ENCODE data around the gene KLHL22. TPM values are rescaled to one million over a fixed set of nuclear protein-coding genes. Genes with fewer than 3 reads are reported as not detected.
A peak's percentile ranks its signal among the peaks of the same experiment; 100 is the strongest.
"Not testable (repeated sequence)": the region's sequence is repeated elsewhere in the genome, so short reads cannot be mapped to it uniquely, and the experiment has no call there.

Gene KLHL22, protein sequence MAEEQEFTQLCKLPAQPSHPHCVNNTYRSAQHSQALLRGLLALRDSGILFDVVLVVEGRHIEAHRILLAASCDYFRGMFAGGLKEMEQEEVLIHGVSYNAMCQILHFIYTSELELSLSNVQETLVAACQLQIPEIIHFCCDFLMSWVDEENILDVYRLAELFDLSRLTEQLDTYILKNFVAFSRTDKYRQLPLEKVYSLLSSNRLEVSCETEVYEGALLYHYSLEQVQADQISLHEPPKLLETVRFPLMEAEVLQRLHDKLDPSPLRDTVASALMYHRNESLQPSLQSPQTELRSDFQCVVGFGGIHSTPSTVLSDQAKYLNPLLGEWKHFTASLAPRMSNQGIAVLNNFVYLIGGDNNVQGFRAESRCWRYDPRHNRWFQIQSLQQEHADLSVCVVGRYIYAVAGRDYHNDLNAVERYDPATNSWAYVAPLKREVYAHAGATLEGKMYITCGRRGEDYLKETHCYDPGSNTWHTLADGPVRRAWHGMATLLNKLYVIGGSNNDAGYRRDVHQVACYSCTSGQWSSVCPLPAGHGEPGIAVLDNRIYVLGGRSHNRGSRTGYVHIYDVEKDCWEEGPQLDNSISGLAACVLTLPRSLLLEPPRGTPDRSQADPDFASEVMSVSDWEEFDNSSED
- total RNA-seq (32.5 and 38.0 TPM in 2 replicates), polyA plus RNA-seq (20.5 and 23.6 TPM in 2 replicates)

DNA sequence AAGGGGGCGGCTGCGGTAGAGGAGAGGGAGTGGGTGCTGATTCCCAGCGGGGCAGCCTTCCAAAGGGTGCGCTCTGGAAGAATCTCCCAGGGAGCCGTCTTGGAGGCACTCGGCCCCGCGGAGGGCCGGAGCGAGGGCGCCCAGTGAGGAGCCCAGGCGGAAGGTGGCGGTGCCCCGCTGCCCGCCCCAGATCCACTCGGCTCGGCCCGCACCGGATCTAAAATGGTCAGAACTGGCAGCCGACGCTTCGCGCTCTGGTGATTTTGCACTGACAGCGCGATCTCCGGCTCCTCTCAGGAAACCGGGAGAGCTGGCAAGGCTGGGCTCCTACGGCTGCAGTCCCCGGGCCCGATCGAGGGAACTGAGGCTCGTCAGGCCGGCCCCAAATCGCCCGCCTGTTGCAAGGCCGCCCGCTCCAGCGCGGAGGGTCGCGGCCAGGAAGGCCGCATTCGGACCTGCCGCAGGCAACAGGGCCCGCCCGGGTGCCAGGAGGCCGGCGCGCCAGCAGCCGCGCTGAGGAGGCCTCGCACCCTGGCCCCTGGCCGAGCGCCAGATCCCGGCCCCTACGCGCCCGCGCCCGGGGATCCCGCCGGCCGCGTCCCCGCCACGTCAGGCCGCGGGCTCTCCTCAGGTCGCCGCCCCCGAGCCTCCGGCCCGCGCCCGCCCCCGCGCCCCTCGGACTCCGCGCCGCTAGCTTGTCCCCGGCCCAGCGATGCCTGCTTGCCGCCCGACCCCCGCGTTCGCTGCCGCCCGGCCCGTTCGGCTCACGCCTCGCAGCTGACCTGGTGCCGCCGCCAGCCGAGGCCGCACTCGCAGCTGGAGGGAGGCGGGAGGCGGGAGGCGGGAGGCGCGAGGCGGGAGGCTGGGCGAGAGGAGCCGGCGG lies at the start of gene KLHL22:
TSS of gene KLHL22 (minus strand) at position 818 of the 883 bp plus-strand sequence. CDS start 6,584 bp downstream, outside the sequence.
- H3K9me2 ChIP-seq (replicated peaks; ENCODE audit: insufficient read depth), result no peaks in the 10 kb centered on the region
- no peaks in the 10 kb centered on the region for H3K9me3 ChIP-seq (ENCODE audit: low read depth)
- H3K4me2 ChIP-seq, result peak within 1 kb of the TSS; percentile 100
- peak within 1 kb of the TSS; percentile 60 for H2AFZ ChIP-seq
- TF ChIP-seq, protein P1, sequence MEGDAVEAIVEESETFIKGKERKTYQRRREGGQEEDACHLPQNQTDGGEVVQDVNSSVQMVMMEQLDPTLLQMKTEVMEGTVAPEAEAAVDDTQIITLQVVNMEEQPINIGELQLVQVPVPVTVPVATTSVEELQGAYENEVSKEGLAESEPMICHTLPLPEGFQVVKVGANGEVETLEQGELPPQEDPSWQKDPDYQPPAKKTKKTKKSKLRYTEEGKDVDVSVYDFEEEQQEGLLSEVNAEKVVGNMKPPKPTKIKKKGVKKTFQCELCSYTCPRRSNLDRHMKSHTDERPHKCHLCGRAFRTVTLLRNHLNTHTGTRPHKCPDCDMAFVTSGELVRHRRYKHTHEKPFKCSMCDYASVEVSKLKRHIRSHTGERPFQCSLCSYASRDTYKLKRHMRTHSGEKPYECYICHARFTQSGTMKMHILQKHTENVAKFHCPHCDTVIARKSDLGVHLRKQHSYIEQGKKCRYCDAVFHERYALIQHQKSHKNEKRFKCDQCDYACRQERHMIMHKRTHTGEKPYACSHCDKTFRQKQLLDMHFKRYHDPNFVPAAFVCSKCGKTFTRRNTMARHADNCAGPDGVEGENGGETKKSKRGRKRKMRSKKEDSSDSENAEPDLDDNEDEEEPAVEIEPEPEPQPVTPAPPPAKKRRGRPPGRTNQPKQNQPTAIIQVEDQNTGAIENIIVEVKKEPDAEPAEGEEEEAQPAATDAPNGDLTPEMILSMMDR (IDR thresholded peaks at IDR 0.05; ENCODE audit: poor library complexity), result no peak
- no peak for TF ChIP-seq EZH2 (IDR thresholded peaks at IDR 0.05; ENCODE audit: borderline replicate concordance)
- TF ChIP-seq EZH2phosphoT487 (IDR thresholded peaks at IDR 0.05; ENCODE audit: low read depth, severe bottlenecking, unreplicated experiment), result no peak
- H3K4me3 ChIP-seq, result peak within 1 kb of the TSS; percentile 60
- H3K79me2 ChIP-seq, result peaks cover 66% of the 10 kb centered on the region
- peak; percentile 39 for DNase-seq (ENCODE audit: low spot score)
- H3K4me1 ChIP-seq (ENCODE audit: insufficient read depth), result peaks cover 11% of the 10 kb centered on the region
- WGBS (ENCODE audit: low lambda C conversion rate, missing lambda C conversion rate), result 2% methylated on average over 54 of the region's 108 CpGs
- no peaks in the 10 kb centered on the region for H3K27me3 ChIP-seq
- peaks cover 13% of the 10 kb centered on the region for H4K20me1 ChIP-seq (ENCODE audit: insufficient read depth, poor library complexity, severe bottlenecking)
- H3K36me3 ChIP-seq (replicated peaks; ENCODE audit: insufficient read depth, low read depth), result no peaks in the 10 kb centered on the region
- H3K27ac ChIP-seq, result peak within 1 kb of the TSS; percentile 98

DNA sequence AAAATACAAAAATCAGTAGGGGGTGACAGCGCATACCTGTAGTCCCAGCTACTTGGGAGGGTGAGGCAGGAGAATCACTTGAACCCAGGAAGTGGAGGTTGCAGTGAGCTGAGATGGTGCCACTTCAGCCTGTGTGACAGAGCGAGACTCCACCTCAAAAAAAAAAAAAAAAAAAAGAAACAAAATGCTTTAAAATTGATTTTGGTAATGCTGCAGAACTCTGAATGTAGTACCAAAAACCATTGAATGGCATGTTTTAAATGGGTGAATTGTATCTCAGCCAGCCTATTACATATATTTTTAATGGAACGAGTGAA lies 49.7 kb upstream of the KLHL22 start:
- DNase-seq (ENCODE audit: low spot score); H3K36me3 ChIP-seq (replicated peaks; ENCODE audit: insufficient read depth, low read depth); H3K9me3 ChIP-seq (ENCODE audit: low read depth); H3K4me2 ChIP-seq; H3K9me2 ChIP-seq (replicated peaks; ENCODE audit: insufficient read depth); H3K27me3 ChIP-seq; H3K4me3 ChIP-seq; H2AFZ ChIP-seq: not testable (repeated sequence)
- H4K20me1 ChIP-seq (ENCODE audit: insufficient read depth, poor library complexity, severe bottlenecking), result peaks cover 30% of the 10 kb centered on the region
- 85% methylated on average over 3 of the region's 3 CpGs for WGBS (ENCODE audit: low lambda C conversion rate, missing lambda C conversion rate)
- H3K27ac ChIP-seq, result peak overlapping the region; percentile 74
- H3K79me2 ChIP-seq, result peaks cover 80% of the 10 kb centered on the region
- peaks cover 11% of the 10 kb centered on the region for H3K4me1 ChIP-seq (ENCODE audit: insufficient read depth)

DNA sequence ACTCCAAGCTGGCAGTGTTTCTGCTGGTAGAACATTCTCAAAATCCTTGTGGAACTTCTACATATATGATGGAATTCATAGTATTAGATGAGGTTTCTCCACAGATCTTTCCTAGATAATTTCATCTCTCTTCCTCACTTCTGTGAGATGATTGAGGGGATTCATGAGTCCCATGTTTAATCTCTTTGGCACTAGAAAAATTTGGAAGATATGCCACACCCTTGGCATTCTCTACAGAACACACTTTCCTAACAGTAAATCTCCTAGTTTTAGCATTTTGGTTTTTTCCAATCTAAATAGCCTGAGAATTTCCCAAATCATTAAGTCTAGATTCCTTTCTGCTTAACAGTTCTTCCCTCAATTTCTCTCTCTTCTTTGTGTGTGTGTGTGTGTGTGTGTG lies 47.1 kb upstream of the KLHL22 start:
- Histone ChIP-seq H3K27me3 (no peaks in the 10 kb centered on the region), H2AFZ (no peak overlapping the region), H3K79me2 (peaks cover 79% of the 10 kb centered on the region), H3K9me3 (ENCODE audit: low read depth) (no peaks in the 10 kb centered on the region), H3K27ac (no peak overlapping the region), H4K20me1 (ENCODE audit: insufficient read depth, poor library complexity, severe bottlenecking) (peaks cover 14% of the 10 kb centered on the region), H3K4me2 (no peak overlapping the region), H3K36me3 (replicated peaks; ENCODE audit: insufficient read depth, low read depth) (no peaks in the 10 kb centered on the region), H3K9me2 (replicated peaks; ENCODE audit: insufficient read depth) (no peaks in the 10 kb centered on the region), H3K4me1 (ENCODE audit: insufficient read depth) (peaks cover 5% of the 10 kb centered on the region), H3K4me3 (no peak overlapping the region)
- TF ChIP-seq, protein P1 (IDR thresholded peaks at IDR 0.05; ENCODE audit: poor library complexity), result no peak
- TF ChIP-seq EZH2 (IDR thresholded peaks at IDR 0.05; ENCODE audit: borderline replicate concordance), result no peak
- TF ChIP-seq EZH2phosphoT487 (IDR thresholded peaks at IDR 0.05; ENCODE audit: low read depth, severe bottlenecking, unreplicated experiment), result no peak
- DNase-seq (ENCODE audit: low spot score), result no peak

Measured in hepatocyte (in vitro differentiated cells).